Activated T-cell treated with anti-CD3 and anti-CD28 coated beads for 4 hours (primary cell): Measurements from ENCODE around the gene ZNRF4.
"Not testable (repeated sequence)": the region's sequence is repeated elsewhere in the genome, so short reads cannot be mapped to it uniquely, and the experiment has no call there.

Experiments
- DNase-seq: peaks from one replicate; pipeline ENCODE4 v3.0.0-alpha.2; 2020

ZNRF4 gene, protein sequence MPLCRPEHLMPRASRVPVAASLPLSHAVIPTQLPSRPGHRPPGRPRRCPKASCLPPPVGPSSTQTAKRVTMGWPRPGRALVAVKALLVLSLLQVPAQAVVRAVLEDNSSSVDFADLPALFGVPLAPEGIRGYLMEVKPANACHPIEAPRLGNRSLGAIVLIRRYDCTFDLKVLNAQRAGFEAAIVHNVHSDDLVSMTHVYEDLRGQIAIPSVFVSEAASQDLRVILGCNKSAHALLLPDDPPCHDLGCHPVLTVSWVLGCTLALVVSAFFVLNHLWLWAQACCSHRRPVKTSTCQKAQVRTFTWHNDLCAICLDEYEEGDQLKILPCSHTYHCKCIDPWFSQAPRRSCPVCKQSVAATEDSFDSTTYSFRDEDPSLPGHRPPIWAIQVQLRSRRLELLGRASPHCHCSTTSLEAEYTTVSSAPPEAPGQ

DNA sequence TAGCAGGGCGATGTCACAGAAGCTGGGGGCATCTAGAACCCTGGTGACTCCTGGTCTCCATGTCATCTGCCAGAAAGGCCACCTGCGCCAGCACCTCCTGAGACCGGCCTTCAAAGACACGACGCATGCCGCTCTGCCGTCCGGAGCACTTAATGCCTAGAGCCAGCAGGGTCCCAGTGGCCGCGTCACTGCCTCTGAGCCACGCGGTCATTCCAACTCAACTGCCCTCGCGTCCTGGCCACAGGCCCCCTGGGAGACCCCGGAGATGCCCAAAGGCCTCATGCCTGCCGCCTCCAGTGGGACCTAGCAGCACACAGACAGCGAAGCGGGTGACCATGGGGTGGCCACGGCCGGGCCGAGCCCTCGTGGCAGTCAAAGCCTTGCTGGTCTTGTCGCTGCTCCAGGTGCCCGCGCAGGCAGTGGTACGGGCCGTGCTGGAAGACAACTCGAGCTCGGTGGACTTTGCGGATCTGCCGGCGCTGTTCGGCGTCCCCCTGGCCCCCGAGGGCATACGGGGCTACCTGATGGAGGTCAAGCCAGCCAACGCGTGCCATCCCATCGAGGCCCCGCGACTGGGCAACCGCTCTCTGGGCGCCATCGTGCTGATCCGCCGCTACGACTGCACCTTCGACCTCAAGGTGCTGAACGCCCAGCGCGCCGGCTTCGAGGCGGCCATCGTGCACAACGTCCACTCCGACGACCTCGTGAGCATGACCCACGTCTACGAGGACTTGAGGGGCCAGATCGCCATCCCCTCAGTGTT, at the start of gene ZNRF4:
Gene ZNRF4, plus strand, starts transcription at position 51 of the 763 bp plus-strand sequence. Its CDS starts 75 bp downstream, at position 126.
- DNase-seq = no peak

DNA sequence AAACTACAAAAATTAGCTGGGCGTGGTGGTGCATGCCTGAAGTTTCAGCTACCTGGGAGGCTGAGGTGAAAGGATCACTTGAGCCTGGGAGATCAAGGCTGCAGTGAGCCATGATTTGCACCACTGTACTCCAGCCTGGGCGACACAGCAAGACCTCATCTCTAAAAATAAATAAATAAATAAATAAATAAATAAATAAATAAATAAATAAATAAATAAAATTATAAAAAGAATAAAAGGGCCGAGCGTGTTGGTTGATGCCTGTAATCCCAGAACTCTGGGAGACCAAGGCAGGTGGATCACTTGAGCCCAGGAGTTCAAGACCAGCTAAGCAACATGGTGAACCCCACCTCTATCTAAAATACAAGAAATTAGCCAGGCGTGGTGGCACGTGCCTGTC, 49.0 kb upstream of the ZNRF4 start:
- DNase-seq = not testable (repeated sequence)

DNA sequence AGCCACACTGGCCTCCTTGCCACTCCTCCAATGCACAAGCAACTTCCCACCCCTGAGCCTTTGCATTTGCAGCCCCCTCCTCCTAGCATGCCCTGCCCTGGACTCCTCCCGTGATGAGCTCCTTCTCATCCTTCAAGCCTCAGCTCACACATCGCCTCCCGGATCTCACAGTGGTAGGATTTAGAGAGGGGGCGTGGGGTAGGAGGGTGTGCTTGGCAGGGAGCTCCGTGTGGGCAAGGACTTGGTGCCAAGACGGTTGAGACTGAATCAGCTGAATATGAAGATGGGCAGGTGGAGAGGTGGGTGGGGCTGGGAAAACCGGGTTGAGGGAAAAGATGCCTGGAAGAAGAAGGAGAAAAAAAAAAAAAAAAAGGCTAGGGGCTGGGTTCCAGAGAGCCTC, 48.4 kb upstream of the ZNRF4 start:
- no peak for DNase-seq

DNA sequence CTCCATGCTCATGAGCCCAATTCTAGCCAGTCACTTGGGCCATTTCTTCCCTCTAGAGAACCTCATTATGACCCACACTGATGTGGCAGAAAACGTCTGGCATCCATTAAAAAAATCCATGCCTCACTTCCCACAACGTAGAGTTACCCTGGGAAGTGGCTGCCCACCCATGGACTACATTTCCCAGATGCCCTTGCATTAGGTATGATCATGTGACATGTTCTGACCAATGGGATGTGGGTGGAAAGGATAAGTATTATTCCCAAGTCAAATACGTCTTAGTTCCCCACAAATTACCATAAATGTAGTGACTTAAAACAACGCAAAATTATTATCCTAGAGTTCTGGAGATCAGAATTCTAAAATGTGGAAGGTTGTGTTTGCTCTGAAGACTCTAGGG, 47.9 kb upstream of the ZNRF4 start:
- no peak for DNase-seq

DNA sequence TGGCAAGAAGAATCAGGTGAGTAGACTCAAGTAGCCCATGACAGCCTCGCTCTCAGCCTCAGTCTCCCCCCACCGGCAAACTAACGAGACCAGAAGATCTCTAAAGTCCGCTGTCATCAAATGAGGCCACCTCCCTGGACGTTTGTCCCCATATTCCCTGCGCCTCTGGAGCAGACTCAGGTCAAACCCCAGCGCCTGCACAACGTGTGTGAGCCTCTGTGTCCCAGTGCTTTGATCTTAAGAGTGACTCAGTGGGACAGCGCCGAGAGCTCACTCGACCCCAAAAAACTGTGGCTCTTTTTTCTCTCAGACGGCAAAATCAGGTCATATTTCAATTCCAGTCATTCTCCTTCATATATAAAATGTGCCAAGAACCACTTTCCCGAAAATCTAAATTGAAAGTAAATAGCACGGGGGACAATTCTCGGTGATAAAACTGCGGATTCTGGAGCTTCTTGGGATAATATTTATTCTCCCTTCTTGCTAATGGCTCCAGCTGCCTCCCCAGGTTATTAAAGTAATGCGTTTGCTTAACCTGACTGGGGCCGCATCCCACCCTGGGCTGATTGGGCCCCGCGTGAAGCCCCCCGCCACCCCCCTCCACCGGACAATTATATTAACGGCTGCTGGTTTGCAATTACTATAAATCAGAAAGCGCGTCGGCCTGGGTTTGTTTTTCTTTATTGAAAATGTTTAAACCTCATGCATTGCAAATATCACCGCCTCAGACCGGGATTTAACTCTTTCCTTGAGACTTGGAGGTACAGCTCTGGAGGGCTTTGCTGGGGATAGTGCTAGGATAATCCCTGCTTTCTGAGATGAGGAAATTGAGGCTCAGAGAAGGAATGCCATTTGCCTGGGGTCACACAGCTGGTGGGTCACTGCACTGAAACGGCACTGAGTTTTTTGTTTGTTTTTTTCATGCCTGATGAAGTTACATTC, 37.5 kb upstream of the ZNRF4 start:
- DNase-seq = no peak

DNA sequence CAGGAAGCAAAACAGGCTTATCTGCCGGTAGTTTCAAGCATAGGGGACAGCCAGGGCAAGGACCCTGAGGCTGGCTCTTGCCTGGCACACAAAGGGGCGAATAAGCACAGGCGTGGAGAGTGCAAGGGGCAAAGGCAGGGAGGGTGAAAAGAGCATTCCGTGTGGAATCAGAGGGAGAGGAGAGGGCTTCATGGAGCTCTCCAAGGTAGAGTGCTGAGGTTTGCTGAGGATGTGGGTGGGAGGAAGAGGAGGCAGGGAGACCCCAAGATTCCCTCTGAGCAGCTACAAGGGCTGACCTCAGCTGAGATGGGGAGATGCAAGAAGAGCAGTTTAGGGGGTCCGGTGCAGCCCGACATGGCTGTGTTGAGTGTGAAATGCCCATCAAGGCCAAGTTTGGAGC, 36.5 kb upstream of the ZNRF4 start:
- no peak for DNase-seq

DNA sequence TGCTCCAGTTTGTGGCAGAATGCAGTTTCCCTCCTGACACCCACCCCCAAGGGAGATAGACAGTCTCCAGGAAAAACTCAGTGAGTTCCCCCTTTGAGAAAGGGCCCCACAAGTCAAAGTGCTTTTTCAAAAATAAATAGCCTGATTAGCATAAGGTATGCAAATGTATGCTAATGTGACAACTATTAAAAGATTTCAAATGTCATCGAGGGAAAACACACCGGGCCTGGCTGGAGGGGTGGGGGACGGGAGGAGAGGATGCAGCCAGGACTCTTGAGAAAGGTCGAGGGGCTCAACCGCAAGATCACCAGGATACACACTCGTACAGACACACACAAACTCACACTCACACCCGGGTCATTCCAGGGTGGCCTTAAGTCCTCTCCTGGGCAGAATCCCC, 34.3 kb upstream of the ZNRF4 start:
- no peak for DNase-seq

DNA sequence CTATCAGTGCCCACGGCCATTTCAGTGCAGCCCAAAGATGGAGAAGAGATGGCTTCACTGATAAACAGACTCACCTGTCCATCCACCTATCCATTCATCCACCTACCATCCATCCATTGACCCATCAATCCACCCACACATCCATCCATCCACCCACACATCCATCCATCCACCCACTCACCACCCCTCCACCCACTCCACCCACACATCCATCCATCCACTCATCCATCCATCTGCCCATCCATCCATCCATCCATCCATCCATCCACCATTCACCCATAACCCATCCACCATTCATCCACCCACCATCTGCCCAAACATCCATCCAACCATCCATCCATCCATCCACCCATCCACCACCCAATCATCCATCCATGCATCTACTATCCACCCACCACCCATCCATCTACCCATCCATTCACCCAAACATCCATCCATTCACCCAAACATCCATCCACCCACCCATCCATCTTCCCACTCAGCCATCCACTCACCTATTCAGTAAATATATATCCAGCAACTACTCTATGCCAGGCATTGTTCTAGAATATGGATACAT, 31.6 kb upstream of the ZNRF4 start:
- DNase-seq = no peak

DNA sequence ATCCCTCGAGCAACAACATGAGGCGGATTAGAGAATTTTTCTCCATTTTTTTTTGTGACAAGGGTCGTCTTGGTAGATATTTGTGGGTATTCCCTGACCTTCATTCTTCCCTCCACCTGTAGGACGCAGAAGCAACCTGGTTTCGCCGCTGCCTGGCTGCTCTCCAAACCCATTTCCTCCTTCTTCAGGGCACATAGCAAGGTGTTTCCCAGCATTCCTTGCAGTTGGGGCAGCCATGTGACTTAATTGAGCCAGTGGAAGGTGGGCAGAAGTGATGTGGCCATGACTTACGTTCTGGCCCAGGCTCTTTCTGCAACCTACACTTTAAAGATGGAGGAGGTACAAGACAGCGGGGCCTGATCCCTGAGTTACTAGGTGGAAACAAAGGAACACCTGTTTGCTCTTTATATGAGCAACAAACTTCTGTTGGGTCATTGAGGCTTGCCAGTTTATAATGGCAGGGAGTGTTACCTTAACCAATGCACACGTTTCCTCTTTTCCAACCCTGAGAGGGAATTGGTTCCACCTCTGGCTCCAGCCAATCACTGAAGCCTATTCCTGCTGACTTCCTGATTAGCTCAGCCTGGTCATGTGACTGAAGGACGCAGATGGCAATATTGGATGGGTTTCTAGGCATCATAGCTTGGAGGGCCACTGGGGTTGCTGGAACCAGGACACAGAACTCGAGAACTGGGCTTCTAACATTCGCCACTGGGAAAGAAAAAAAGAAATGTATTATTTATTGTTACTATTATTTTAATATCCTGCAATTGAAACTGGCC, 30.8 kb upstream of the ZNRF4 start:
- no peak for DNase-seq

DNA sequence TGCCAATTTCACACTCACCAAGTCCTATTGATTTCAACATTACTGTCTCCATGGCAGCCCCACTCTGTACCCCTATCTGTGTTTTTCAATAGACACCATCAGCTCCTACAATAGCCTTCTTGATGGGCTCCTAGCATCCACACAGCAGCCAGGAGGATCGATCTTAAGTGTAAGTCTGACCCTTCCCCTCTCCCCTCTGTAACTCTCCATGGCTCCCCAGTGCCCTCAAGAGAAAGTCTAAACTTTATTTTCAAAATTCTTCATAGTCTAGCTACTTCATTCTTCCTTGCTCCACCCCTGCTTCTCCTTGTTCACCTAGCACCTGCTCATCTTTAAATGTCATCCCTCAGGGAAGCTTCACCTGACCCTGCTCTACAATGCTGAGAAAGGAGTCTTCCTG, 30.0 kb upstream of the ZNRF4 start:
- no peak for DNase-seq

DNA sequence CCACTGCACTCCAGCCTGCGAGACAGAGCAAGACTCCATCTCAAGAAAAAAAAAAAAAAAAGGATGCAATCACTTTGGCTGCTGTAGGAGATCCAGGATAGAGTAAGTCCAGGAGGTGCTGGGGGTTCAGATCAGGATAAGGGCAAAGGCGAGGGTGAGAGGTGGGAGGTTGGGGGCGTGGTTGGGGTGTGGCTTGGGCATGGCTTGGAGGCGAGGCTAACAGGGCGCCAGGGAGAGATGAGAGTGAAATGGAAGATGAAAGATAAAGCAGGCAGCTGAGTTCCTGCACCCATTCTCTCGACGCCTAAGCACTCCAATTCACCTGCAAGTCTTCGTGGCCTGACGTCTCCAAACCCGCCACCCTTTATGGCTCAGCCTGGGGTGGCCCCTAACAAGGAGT, 25.0 kb upstream of the ZNRF4 start:
- no peak for DNase-seq

DNA sequence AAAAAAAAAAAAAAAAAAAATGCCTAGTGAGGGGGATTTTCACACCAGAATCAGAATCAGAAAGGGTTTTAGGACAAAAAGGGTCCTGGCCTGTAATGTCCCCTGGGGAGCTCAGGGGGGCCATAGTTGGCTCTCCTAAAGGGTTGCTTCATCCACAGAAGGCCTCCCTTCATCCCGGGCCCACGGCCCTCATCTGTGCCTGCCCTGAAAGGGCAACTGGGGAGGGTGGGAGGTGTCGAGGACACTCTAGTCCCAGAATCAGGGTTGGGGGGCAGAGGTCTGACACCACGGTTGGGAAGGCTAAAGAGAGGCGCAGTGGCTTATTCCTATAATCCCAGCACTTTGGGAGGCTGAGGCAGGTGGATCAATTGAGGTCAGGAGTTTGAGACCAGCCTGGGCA, 22.5 kb upstream of the ZNRF4 start:
- DNase-seq = no peak

DNA sequence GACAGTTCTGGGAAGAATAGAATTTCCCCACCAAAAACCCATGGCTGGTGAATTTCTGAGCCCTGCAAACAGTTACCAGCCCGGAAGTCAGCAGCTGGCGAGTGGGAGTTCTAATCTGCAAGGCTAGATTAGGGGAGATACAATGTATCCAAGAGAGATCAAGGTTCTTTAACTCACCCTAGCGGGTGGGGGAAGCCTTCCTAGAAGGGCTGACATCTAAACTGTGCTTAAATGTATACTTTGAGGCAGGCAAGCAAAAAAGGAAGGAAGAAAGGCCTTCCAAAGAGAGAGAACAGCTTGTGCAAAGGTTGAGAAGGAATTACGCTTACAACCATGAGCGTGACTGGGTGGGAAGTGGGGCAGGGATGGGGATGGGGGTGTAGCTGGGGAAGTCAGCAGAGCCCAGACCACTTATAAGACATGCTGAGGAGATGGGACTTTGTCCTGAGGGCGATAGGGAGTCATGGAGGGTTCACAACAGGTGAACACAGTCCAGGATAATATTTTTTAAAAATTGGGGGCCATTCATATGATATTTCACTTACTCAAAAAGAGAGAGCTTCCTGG, 20.8 kb upstream of the ZNRF4 start:
- no peak for DNase-seq

DNA sequence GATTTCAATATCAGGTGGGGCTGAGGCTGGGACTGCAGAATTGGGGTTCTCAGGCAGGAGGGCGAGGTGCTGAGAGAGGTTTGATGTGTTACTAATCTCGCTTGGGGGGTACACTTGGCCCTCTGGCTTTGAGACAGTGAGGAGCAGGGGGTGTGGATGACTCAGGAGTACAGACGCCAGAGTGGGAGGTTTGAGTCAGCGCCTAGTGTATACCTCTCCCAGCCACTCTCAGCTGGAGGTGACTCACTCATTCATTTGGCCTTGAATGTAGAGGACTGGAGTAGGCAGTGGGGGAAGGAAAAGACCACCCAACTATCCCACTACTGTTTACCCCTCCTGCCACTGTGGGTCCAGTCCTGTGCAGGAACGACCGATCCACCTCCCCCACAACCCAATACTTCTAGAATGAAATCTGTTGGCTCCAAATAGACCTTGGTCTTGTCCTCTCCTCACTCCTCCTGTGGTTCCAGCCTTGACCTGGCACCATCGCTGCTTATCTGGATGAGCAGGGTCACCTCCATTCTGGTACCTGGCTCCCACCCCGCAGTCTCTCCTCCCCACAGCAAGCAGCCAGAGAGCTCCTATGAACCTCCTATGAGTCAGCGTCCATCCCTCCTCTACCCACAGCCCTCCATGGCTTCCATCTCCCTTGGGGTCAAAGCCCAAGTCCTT, 20.1 kb upstream of the ZNRF4 start:
- peak; percentile 18 for DNase-seq

DNA sequence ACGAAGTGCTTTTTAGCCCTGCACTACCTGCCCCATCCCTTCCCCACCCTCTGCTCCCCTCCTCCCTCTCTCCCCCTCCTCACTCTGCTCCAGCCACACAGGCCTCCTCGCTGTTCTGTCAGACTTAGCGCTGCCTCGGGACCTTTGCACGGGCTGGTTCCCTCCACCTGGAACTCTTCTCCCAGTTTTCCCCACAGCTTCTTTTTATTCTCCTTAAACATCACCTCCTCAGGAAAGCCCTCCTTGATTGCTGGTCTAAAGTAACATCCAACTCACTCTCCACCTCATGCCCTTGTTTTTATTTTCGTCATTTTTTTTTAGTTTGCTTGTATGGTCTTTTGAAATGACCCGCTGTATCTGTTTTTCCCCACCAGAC, 19.6 kb upstream of the ZNRF4 start:
- DNase-seq = no peak

DNA sequence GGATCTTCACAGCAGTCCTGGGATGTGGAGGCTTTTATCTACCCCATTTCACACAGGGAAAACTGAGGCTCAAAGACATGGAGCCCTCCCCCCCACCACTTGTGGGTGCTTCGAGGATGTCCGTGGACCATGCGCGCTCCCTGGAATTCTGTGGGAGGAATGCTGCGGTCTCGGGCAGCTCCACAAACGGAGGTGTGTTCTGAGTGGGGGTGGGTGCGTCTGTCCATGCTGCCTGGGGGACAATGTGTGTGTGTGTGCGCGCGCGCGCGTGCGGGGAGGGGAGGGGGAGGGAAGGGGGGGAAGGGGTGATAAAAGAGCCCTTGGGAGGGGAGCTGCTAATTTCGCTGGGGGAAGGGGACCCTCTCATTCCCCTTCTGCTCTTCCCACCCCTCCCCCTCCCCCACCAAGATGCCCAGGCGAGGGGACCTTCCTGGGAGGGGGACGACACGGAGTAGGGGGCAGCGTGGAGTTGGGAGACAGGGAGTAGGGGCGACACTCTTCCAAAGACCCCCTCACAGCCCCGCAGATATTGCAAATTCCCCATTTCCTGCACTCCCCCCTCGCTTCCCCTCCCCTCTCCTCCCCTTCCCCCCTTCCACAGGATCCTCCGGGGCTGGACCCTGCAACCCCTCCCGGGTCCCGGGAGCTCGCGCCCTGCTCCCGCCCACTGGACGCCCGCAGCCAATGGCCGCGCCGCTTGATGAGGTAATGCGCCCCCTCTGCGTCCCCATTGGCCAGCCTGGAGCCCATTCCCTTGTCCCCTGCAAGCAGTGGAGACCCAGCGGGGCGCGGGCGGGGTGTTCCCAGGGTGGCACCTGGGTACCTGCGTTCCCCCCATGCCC, 18.9 kb upstream of the ZNRF4 start:
- no peak for DNase-seq

DNA sequence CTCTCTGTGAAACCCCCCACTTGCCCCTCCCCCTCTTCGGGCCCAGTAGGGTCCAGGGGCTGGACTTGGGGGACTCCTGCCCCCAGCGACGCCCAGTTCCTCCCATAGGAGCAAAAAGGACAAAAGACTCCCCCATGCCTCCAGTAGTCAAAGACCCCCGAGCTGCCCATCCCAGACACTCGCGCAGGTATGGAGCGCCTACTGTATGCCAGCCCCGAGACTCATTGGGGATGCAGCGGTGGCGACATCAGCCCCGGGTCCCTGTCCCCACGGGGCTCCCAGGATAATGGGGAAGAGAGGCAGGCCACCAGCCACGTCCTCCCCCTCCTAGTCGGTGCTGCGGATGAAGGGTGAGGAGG, 18.3 kb upstream of the ZNRF4 start:
- no peak for DNase-seq

DNA sequence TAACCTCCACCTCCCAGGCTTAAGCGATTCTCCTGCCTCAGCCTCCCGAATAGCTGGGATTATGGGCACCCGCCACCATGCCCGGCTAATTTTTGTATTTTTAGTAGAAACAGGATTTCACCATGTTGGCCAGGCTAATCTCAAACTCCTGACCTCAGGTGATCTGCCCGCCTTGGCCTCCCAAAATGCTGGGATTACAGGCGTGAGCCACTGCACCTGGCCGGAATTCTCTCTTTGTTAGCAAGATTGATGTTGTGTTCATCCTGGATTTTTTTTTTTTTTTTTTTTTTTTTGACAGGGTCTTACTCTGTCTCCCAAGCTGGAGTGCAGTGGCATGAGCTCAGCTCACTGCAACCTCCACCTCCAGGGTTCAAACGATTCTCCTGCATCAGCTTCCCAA, 16.5 kb upstream of the ZNRF4 start:
- DNase-seq = not testable (repeated sequence)

DNA sequence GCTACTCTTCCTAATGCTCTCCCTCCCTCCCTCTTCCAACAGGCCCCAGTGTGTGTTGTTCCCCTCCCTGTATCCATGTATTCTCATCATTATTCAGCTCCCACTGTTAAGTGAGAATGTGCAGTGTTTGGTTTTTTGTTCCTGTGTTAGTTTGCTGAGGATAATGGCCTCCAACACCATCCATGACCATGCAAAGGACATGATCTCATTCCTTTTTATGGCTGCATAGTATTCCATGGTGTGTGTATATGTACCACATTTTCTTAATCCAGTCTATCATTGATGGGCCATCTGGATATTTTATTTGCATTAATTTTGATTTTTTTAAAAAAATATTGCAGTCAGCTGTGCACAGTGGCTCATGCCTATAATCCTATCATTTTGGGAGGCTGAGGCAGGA, 15.8 kb upstream of the ZNRF4 start:
- DNase-seq = no peak

DNA sequence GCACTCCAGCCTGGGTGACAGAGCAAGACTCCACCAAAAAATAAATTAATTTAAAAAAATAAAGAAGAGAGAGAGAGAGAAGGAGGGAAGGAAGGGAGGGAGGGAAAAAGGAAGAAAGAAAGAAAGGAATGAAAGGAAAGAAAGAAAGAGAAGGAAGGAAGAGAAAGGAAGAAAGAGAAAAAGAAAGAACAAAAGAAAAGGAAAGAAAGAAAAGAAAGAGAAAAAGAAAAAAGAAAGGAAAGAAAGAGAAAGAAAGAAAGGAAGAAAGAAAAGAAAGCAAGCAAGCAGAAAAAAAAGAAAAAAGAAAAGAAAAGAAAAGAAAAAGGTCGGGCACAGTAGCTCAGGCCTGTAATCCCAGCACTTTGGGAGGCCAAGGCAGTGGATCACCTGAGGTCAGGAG, 14.9 kb upstream of the ZNRF4 start:
- DNase-seq = no peak
